Stimulated activated CD4-positive, alpha-beta T cell treated with anti-CD3 and anti-CD28 coated beads, Interleukin-15, amount 100 ng/mL, for 48 hours (primary cell): ENCODE measurements around the gene TNFSF9.
"Not testable (repeated sequence)": the region's sequence is repeated elsewhere in the genome, so short reads cannot be mapped to it uniquely, and the experiment has no call there.

Experiments used
- DNase-seq, 2 donors: peaks; one replicate each; pipeline ENCODE4 v3.0.0-alpha.2; 2020; ENCODE audit warnings: low read depth in 2 of 2

The TNFSF9 gene

GRCh38 chr19:6572217-6572616 is 41.4 kb downstream of the TNFSF9 start:
- no peak for DNase-seq

GRCh38 chr19:6573350-6573749 is 42.5 kb downstream of the TNFSF9 start:
- DNase-seq, result no peak

GRCh38 chr19:6576869-6577475 is 46.1 kb downstream of the TNFSF9 start:
- no peak for DNase-seq

GRCh38 chr19:6577476-6578125 is 46.8 kb downstream of the TNFSF9 start:
- no peak for DNase-seq

GRCh38 chr19:6579450-6580178 is 48.8 kb downstream of the TNFSF9 start:
- DNase-seq, result no peak

GRCh38 chr19:6580313-6580712 is 49.5 kb downstream of the TNFSF9 start:
- DNase-seq, result no peak

GRCh38 chr19:6582515-6583484 is 52.0 kb downstream of the TNFSF9 start:
- DNase-seq, result not testable (repeated sequence)
